ENCODE data around the gene IGFBP2.

- TF ChIP-seq CTCF (IDR thresholded peaks at IDR 0.05; ENCODE audit: insufficient read depth, low read length, poor library complexity, severe bottlenecking) (no peak), EZH2phosphoT487 (conservative IDR thresholded peaks at IDR 0.05; ENCODE audit: low read length) (no peak)
These were observed 45.8 kb downstream of the IGFBP2 start for GRCh38 chr2:216678813-216679657.
